Natural killer cell (primary cell): ENCODE data around the gene ZC3H10. TPM values are rescaled to one million over a fixed set of nuclear protein-coding genes. Genes with fewer than 3 reads are reported as not detected.

ENCODE experiments used
- ATAC-seq, 3 donors: fragments of 150-1000 bp in 2 of 3; fragments of 200-7000 bp in 1 of 3; cut with Tn5 transposase; 1 replicate in 1 of 3; 2 replicates in 2 of 3; pipeline ENCODE4 v1.10.0; 2021; ENCODE audit warnings: mild to moderate bottlenecking in 2 of 3, moderate library complexity in 2 of 3
- DNase-seq, 2 donors: peaks; one replicate each; pipeline versions ENCODE4 v3.0.0 to v3.0.0-alpha.2; 2013 to 2021; ENCODE audit warnings: mixed read lengths in 1 of 2
- H3K27ac ChIP-seq: one replicate; pipeline ENCODE4 v1.5.1; 2013; ENCODE audit warnings: mild to moderate bottlenecking, low read length
- H3K27me3 ChIP-seq: one replicate; pipeline ENCODE4 v1.6.1; 2013; ENCODE audit warnings: low read length; ENCODE audit not compliant: control insufficient read depth, insufficient read depth
- H3K36me3 ChIP-seq: one replicate; pipeline ENCODE4 v1.6.1; 2013; ENCODE audit warnings: low read length; ENCODE audit not compliant: control insufficient read depth, insufficient read depth
- H3K4me1 ChIP-seq: one replicate; pipeline ENCODE4 v1.6.1; 2013; ENCODE audit warnings: low read length; ENCODE audit not compliant: control insufficient read depth, insufficient read depth
- H3K4me3 ChIP-seq: one replicate; pipeline ENCODE4 v1.5.1; 2013; ENCODE audit warnings: low read length
- H3K9me3 ChIP-seq: one replicate; pipeline ENCODE4 v1.6.1; 2013; ENCODE audit warnings: low read length; ENCODE audit not compliant: control insufficient read depth, insufficient read depth
- H3K27ac Mint-ChIP-seq, 2 donors: one replicate each; pipeline ENCODE4 v1.8.0; 2022; ENCODE audit warnings: mild to moderate bottlenecking in 2 of 2, mixed read lengths in 2 of 2, moderate library complexity in 1 of 2
- H3K27me3 Mint-ChIP-seq, 2 donors: one replicate each; pipeline ENCODE4 v1.8.0; 2022; ENCODE audit warnings: low read depth in 2 of 2, mixed read lengths in 2 of 2
- H3K36me3 Mint-ChIP-seq: one replicate; pipeline ENCODE4 v1.8.0; 2022; ENCODE audit warnings: mixed read lengths
- H3K4me1 Mint-ChIP-seq, 2 donors: one replicate each; pipeline ENCODE4 v1.8.0; 2022; ENCODE audit warnings: mixed read lengths in 2 of 2
- H3K4me3 Mint-ChIP-seq: one replicate; pipeline ENCODE4 v1.8.0; 2022; ENCODE audit warnings: mild to moderate bottlenecking, moderate library complexity, mixed read lengths
- H3K9me3 Mint-ChIP-seq, 2 donors: one replicate each; pipeline ENCODE4 v1.8.0; 2022; ENCODE audit warnings: mixed read lengths in 2 of 2
- WGBS: methylation state at CpG from one replicate; pipeline ENCODE4 v1.1.7; 2013; ENCODE audit warnings: missing lambda C conversion rate; ENCODE audit not compliant: insufficient coverage; 5-methylcytosine and 5-hydroxymethylcytosine counted together
- intact Hi-C: fragments of 100-400 bp; cut with micrococcal nuclease; formaldehyde crosslinking; loops from one replicate; pipeline ENCODE4 v1.14.2; 2022
- total RNA-seq, 4 donors: library from RNA; stranded (reverse); fragments of 120-200 nt in 1 of 4; gene quantifications; one replicate each; pipeline versions ENCODE4 v1.2.3 to v1.2.4, GENCODE V29; 2013 to 2022
- TF ChIP-seq, protein P1 (sequence below): fragments of 200-600 bp; IDR thresholded peaks from one replicate; pipeline ENCODE4 v1.8.0; 2022; ENCODE audit warnings: antibody characterized with exemption

Gene ZC3H10
- total RNA-seq, 3 donors from 2014 or later (not counting 1 experiment from before 2014, with no cell fraction given): 12.0 to 24.3 (median 16.2) TPM

DNA sequence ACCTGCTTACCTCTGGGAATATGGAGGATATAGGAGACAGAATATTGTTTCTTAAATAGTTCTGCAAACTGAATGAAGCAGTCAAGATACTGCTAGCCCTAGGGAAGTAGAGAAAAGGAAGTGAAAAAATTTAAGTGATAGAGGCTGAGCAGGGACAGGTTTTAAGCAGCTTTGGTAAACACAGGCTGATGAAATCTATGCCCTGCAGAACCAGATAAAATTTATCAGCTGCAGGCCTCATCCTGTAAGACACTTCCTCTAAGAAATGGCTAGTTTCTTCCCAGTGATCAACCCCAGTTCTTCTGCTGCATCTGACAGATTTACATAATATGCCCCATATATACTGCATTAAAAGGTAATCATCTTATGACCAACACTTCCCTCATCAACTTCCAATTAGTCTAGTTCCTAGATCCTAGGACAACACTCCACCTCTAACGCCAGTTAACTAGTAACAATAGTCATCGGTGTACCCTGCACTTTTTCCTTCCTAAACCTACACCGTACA lies 8.7 kb downstream of the ZC3H10 start:
- Mint-ChIP-seq H3K4me1 (peaks cover 52 to 63% of the 10 kb centered on the region in 2 donors), H3K9me3 (no peaks in the 10 kb centered on the region), H3K27me3 (no peaks in the 10 kb centered on the region), H3K27ac (peak overlapping the region; percentile 88 to 93), H3K4me3 (peak overlapping the region; percentile 97), H3K36me3 (peaks cover 11% of the 10 kb centered on the region)
- Histone ChIP-seq H3K27ac (peak overlapping the region; percentile 83), H3K36me3 (peaks cover 25% of the 10 kb centered on the region), H3K27me3 (no peaks in the 10 kb centered on the region), H3K4me3 (no peak overlapping the region), H3K4me1 (peaks cover 45% of the 10 kb centered on the region), H3K9me3 (no peaks in the 10 kb centered on the region)
- TF ChIP-seq, protein P1, sequence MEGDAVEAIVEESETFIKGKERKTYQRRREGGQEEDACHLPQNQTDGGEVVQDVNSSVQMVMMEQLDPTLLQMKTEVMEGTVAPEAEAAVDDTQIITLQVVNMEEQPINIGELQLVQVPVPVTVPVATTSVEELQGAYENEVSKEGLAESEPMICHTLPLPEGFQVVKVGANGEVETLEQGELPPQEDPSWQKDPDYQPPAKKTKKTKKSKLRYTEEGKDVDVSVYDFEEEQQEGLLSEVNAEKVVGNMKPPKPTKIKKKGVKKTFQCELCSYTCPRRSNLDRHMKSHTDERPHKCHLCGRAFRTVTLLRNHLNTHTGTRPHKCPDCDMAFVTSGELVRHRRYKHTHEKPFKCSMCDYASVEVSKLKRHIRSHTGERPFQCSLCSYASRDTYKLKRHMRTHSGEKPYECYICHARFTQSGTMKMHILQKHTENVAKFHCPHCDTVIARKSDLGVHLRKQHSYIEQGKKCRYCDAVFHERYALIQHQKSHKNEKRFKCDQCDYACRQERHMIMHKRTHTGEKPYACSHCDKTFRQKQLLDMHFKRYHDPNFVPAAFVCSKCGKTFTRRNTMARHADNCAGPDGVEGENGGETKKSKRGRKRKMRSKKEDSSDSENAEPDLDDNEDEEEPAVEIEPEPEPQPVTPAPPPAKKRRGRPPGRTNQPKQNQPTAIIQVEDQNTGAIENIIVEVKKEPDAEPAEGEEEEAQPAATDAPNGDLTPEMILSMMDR: no peak
- WGBS: 36% methylated on average over 3 of the region's 3 CpGs
- intact Hi-C loops: loop anchor here (1.0 to 5.0 kb wide), 4 partner anchors 8 to 388 kb away; partner anchors contain the start of genes CNPY2 and ZC3H10
- DNase-seq (peak in 1 of 2 donors; percentile 37), ATAC-seq (no peak)

DNA sequence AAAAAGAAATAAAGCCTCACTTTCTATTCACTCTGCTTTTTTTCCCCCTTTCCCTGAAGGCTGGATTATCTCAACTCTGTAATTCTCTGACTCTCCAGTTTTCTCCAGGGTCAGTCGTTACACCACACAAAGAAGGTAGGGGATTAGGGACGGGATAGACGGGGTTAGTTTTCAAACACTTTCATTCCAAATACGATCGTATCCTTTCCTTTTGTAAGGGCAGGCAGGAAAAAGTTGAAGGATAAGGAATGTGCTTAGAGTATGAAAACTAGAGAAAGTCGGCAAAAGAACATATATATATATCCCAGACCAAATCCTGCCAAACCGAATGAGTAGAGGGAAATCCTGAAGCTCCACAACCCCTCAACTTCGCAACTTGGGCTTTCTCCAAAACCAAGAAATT lies 9.4 kb downstream of the ZC3H10 start:
- intact Hi-C loops: loop anchor here (2.0 to 5.0 kb wide), 2 partner anchors 190 to 389 kb away; partner anchors contain the start of gene CNPY2
- Mint-ChIP-seq H3K4me1 (peaks cover 52 to 68% of the 10 kb centered on the region in 2 donors), H3K27me3 (no peaks in the 10 kb centered on the region), H3K36me3 (peaks cover 18% of the 10 kb centered on the region), H3K4me3 (peak overlapping the region; percentile 97), H3K27ac (peak overlapping the region; percentile 88 to 93), H3K9me3 (no peaks in the 10 kb centered on the region)
- Histone ChIP-seq H3K36me3 (peaks cover 28% of the 10 kb centered on the region), H3K9me3 (no peaks in the 10 kb centered on the region), H3K4me3 (no peak overlapping the region), H3K4me1 (peaks cover 45% of the 10 kb centered on the region), H3K27ac (peak overlapping the region; percentile 83), H3K27me3 (no peaks in the 10 kb centered on the region)
- 0% methylated on average over 3 of the region's 8 CpGs for WGBS
- ATAC-seq (no peak), DNase-seq (no peak)
- TF ChIP-seq, protein P1: no peak

DNA sequence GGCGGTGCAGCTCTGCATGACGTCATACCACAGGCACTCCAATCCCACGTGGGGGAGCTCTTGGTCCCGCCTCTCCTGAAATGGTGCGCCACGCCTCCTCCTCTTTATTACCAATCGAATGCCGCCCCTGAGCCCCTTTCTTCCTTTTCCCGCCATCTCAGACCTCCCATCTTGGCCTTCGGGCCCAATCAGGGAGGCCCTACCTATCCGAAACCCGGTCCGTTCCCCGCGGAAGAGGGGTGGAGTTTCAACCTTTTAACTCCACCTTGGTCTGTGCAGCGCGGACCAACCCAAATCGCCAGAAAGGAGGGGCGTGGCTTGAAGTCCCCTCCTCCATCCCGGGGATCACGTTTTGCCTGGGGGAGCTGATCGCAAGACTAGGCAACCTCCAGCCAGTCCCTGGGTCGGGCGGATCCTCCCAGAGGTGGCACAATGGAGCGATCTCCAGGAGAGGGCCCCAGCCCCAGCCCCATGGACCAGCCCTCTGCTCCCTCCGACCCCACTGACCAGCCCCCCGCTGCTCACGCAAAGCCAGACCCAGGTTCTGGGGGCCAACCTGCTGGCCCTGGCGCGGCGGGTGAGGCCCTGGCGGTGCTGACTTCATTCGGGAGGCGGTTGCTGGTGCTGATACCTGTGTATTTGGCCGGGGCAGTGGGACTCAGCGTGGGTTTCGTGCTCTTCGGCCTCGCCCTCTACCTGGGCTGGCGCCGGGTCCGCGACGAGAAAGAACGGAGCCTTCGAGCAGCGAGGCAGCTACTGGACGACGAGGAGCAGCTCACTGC lies 10.0 kb downstream of the ZC3H10 start, which contains the start of gene ESYT1:
TSS of gene ESYT1 (plus strand) at position 380 of the 782 bp plus-strand sequence. CDS start at position 433, 53 bp downstream.
- H3K27me3 Mint-ChIP-seq: no peaks in the 10 kb centered on the region
- intact Hi-C loops: loop anchor here (1.0 to 5.0 kb wide), 3 partner anchors 24 to 389 kb away; partner anchors contain the start of genes CNPY2 and MYL6B
- peak within 1 kb of the TSS; percentile 97 for H3K4me3 Mint-ChIP-seq
- peak within 1 kb of the TSS; percentile 88 to 93 for H3K27ac Mint-ChIP-seq
- H3K4me1 Mint-ChIP-seq: peaks cover 52 to 68% of the 10 kb centered on the region in 2 donors
- peaks cover 45% of the 10 kb centered on the region for H3K4me1 ChIP-seq
- H3K9me3 ChIP-seq: no peaks in the 10 kb centered on the region
- no peaks in the 10 kb centered on the region for H3K27me3 ChIP-seq
- peaks cover 18% of the 10 kb centered on the region for H3K36me3 Mint-ChIP-seq
- no peaks in the 10 kb centered on the region for H3K9me3 Mint-ChIP-seq
- H3K27ac ChIP-seq: peak within 1 kb of the TSS; percentile 85
- DNase-seq (peak; percentile 91 to 100), ATAC-seq (peak; percentile 87 to 96 (median 90))
- WGBS: under 1% methylated on average over 49 of the region's 49 CpGs
- H3K4me3 ChIP-seq: peak within 1 kb of the TSS; percentile 90
- TF ChIP-seq, protein P1: no peak
- peaks cover 31% of the 10 kb centered on the region for H3K36me3 ChIP-seq
